Activated naive CD4-positive, alpha-beta T cell treated with anti-CD3 and anti-CD28 coated beads, Interleukin-2, amount 10 ng/mL, durations not matched to agents 7 days and 5 days (primary cell): ENCODE results near the gene POLR1A.

Experiments used
- CTCF ChIA-PET: fragments of 350-600 bp; sonication (Branson Sonifier 250); formaldehyde crosslinking; loops from one replicate; lab custom pipeline; 2021; ENCODE audit warnings: antibody characterized with exemption; lab: Charles Lee
- DNase-seq: peaks from one replicate; pipeline ENCODE4 v3.0.0-alpha.2; 2020
- H3K27ac Mint-ChIP-seq: one replicate; pipeline ENCODE4 v1.8.0; 2021; ENCODE audit warnings: mild to moderate bottlenecking, moderate library complexity, mixed read lengths
- H3K27me3 Mint-ChIP-seq: one replicate; pipeline ENCODE4 v1.8.0; 2021; ENCODE audit warnings: mild to moderate bottlenecking, mixed read lengths
- H3K36me3 Mint-ChIP-seq: one replicate; pipeline ENCODE4 v1.8.0; 2021; ENCODE audit warnings: mixed read lengths
- H3K4me1 Mint-ChIP-seq: one replicate; pipeline ENCODE4 v1.8.0; 2021; ENCODE audit warnings: mixed read lengths
- H3K4me3 Mint-ChIP-seq: one replicate; pipeline ENCODE4 v1.8.0; 2021; ENCODE audit warnings: mild to moderate bottlenecking, moderate library complexity, mixed read lengths
- H3K9me3 Mint-ChIP-seq: one replicate; pipeline ENCODE4 v1.8.0; 2021; ENCODE audit warnings: mixed read lengths

The POLR1A gene

DNA sequence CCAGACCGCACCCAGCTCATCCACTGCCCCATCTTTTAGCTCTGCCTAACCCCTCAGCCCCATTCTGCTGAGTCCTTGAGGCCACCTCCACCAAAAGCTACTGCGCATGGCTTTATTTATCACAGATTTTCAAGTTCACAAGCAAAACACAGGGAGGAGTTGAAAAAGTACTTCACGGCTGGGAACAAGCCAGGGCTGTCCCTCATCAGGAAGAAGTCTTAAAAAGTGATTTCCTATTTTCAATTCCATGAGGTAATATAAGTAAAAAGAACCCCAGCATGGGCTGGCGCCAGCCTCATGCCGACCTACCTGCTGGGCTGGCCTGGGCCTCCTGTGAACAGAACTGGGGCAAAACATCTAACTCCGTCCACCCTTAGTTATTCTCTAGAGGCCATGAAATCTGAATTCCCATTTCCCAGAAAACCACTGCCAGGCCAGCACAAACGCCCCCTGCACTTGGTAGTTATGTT lies 69.0 kb downstream of the POLR1A start:
- Mint-ChIP-seq H3K36me3 (peaks cover 61% of the 10 kb centered on the region), H3K27me3 (no peaks in the 10 kb centered on the region), H3K4me3 (peak overlapping the region; percentile 62), H3K27ac (peak overlapping the region; percentile 99), H3K4me1 (peaks cover 94% of the 10 kb centered on the region), H3K9me3 (no peaks in the 10 kb centered on the region)
- no peak for DNase-seq
- CTCF ChIA-PET = interaction anchor here (0.7 to 10.1 kb wide), 18 partner anchors 9 to 209 kb away, joined by 3 to 124 read pairs (median 6); partner anchors contain the start of gene ST3GAL5

DNA sequence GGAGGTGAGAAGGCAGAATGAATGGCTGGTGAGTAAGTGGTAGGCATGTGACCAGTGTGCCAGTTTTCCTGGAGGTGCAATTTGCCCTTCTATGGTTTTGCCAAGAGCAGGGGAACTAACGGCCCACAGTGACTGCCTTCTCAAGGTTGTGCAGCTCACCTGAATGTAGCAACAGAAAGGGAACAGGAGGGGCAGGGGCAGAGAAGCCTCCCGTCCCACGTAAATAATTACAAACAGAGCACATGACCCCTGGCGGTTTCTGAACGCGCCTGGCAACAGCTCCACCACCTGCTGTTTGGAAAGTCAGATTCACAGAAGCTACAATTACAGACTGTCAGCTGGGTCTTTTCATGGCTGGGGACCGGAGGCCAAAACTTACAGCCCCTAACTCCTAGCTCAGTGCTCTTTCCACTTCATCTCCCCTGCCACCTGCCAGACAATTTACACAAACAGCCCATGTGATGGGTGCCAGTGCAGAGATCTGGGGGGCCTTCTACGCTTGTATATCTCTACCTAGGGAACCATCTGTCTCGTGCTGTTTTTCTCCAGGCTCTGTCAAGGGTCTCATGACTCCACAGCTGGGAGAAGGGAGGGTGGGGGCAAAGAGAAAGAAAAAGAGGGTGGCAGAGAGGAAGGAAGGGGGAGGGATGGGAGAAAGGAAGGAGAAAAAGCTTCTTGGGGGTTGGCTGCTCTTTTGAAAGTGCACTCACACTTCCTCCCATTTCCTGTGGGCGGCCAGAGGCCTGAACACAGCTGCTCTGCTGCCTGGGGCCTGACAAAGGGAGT lies 69.6 kb downstream of the POLR1A start:
- peak overlapping the region; percentile 99 for H3K27ac Mint-ChIP-seq
- peaks cover 88% of the 10 kb centered on the region for H3K4me1 Mint-ChIP-seq
- CTCF ChIA-PET = interaction anchor here (0.8 to 10.1 kb wide), 20 partner anchors 9 to 221 kb away, joined by 3 to 124 read pairs (median 6); partner anchors contain the start of gene ST3GAL5
- DNase-seq = peak; percentile 87
- H3K36me3 Mint-ChIP-seq = peaks cover 59% of the 10 kb centered on the region
- peak overlapping the region; percentile 62 for H3K4me3 Mint-ChIP-seq
- no peaks in the 10 kb centered on the region for H3K27me3 Mint-ChIP-seq
- no peaks in the 10 kb centered on the region for H3K9me3 Mint-ChIP-seq

GRCh38 chr2:86035376-86035882 lies 70.3 kb downstream of the POLR1A start:
- peaks cover 82% of the 10 kb centered on the region for H3K4me1 Mint-ChIP-seq
- H3K9me3 Mint-ChIP-seq = no peaks in the 10 kb centered on the region
- no peaks in the 10 kb centered on the region for H3K27me3 Mint-ChIP-seq
- H3K36me3 Mint-ChIP-seq = peaks cover 58% of the 10 kb centered on the region
- peak overlapping the region; percentile 62 for H3K4me3 Mint-ChIP-seq
- DNase-seq = peak; percentile 34
- H3K27ac Mint-ChIP-seq = peak overlapping the region; percentile 99
- CTCF ChIA-PET = interaction anchor here (0.9 to 10.1 kb wide), 18 partner anchors 8 to 220 kb away, joined by 4 to 124 read pairs (median 6); partner anchors contain the start of gene ST3GAL5

- no peaks in the 10 kb centered on the region for H3K9me3 Mint-ChIP-seq
- no peak for DNase-seq
- H3K27me3 Mint-ChIP-seq = no peaks in the 10 kb centered on the region
- peak overlapping the region; percentile 99 for H3K27ac Mint-ChIP-seq
- H3K4me3 Mint-ChIP-seq = no peak overlapping the region
- H3K36me3 Mint-ChIP-seq = peaks cover 63% of the 10 kb centered on the region
- CTCF ChIA-PET = interaction anchor here (1.7 to 10.1 kb wide), 3 partner anchors 145 to 203 kb away, joined by 5 to 124 read pairs (median 42); partner anchors contain the start of gene ST3GAL5
- peaks cover 68% of the 10 kb centered on the region for H3K4me1 Mint-ChIP-seq
Measured at GRCh38 chr2:86033751-86034692, 71.7 kb downstream of the POLR1A start.

GRCh38 chr2:86032861-86033595 lies 72.7 kb downstream of the POLR1A start:
- Mint-ChIP-seq H3K36me3 (peaks cover 68% of the 10 kb centered on the region), H3K27me3 (no peaks in the 10 kb centered on the region), H3K4me1 (peaks cover 61% of the 10 kb centered on the region), H3K9me3 (no peaks in the 10 kb centered on the region), H3K4me3 (no peak overlapping the region), H3K27ac (peak overlapping the region; percentile 35)
- CTCF ChIA-PET = interaction anchor here (1.7 kb wide), 1 partner anchor 202 kb away, joined by 5 read pairs; no protein-coding TSS in a partner anchor
- DNase-seq = no peak

- DNase-seq = no peak
- CTCF ChIA-PET = no interaction called here
- no peak overlapping the region for H3K4me3 Mint-ChIP-seq
- peak overlapping the region; percentile 71 for H3K27ac Mint-ChIP-seq
- H3K27me3 Mint-ChIP-seq = no peaks in the 10 kb centered on the region
- no peaks in the 10 kb centered on the region for H3K9me3 Mint-ChIP-seq
- H3K4me1 Mint-ChIP-seq = peaks cover 47% of the 10 kb centered on the region
- H3K36me3 Mint-ChIP-seq = peaks cover 74% of the 10 kb centered on the region
Measured at GRCh38 chr2:86031606-86032005, 74.1 kb downstream of the POLR1A start.

DNA sequence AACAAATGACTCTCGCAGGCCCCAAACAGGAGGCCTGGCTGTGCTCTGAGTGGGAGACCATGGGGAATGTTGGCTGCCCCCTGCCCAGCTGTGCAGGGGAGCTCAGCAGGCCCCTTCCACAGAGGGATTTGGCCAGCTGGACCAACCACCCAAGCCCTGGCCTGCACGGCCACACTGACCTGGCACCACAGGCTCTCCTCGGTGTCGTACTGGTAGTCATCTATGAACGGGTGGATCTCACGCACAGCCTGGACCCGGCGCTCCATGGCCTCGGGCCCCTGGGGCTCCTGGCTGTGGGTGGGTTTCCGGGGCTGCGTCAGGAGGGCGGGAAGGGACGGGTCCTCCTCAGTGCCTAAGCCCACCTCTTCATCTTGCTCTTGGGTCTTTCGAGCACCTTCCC lies 74.5 kb downstream of the POLR1A start:
- CTCF ChIA-PET = no interaction called here
- peak overlapping the region; percentile 71 for H3K27ac Mint-ChIP-seq
- peaks cover 77% of the 10 kb centered on the region for H3K36me3 Mint-ChIP-seq
- no peaks in the 10 kb centered on the region for H3K27me3 Mint-ChIP-seq
- no peak for DNase-seq
- H3K4me3 Mint-ChIP-seq = no peak overlapping the region
- no peaks in the 10 kb centered on the region for H3K9me3 Mint-ChIP-seq
- peaks cover 46% of the 10 kb centered on the region for H3K4me1 Mint-ChIP-seq

GRCh38 chr2:86029873-86030272 lies 75.8 kb downstream of the POLR1A start:
- H3K4me1 Mint-ChIP-seq = peaks cover 40% of the 10 kb centered on the region
- H3K4me3 Mint-ChIP-seq = no peak overlapping the region
- peak; percentile 10 for DNase-seq
- H3K27ac Mint-ChIP-seq = no peak overlapping the region
- H3K9me3 Mint-ChIP-seq = no peaks in the 10 kb centered on the region
- H3K36me3 Mint-ChIP-seq = peaks cover 80% of the 10 kb centered on the region
- CTCF ChIA-PET = interaction anchor here (0.6 kb wide), 1 partner anchor 322 kb away, joined by 3 read pairs; no protein-coding TSS in a partner anchor
- no peaks in the 10 kb centered on the region for H3K27me3 Mint-ChIP-seq

GRCh38 chr2:86028766-86029381 lies 76.8 kb downstream of the POLR1A start:
- Mint-ChIP-seq H3K4me1 (peaks cover 30% of the 10 kb centered on the region), H3K36me3 (peaks cover 78% of the 10 kb centered on the region), H3K9me3 (no peaks in the 10 kb centered on the region), H3K27me3 (no peaks in the 10 kb centered on the region), H3K27ac (peak overlapping the region; percentile 69), H3K4me3 (no peak overlapping the region)
- no peak for DNase-seq
- CTCF ChIA-PET = no interaction called here

DNA sequence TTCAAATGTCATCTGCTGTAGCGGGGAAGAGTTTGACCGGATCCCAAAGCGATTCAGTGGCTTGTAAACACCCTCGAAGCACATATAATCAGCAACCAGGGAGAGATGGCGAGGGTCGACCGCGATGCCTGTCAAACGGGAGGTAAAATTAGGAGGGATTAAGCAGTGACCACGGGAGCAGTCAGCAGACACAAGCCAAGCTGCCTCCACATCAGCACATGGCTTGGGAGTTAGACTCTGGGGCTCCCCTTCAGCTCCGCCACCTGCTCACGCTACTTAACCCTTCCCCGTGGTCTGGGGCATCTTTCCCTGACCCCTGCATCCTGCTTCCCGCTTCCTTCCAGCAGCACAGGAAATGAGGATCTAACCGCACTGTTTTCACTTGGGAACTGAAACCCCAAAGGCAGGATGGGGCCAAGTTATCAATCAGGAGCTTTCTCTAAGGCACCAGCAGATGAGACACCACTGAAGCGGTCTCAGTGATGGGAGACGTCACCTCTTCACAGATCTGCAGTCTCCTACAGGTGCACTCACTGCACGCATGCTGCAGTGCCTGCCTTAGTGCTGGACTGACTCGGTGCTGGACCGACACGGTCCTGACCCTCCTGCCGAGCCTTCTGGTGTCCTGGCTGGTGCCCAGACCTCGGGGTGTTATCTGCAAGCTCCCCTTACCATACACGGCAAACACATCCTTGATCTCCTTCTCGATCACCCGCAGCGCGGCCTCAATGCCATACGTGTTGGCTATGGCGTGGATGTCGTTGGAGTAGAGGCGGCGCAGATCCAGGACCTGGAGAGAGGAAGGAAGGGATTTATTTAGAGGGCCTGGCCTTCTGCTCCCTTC lies 77.5 kb downstream of the POLR1A start:
- H3K4me1 Mint-ChIP-seq = peaks cover 24% of the 10 kb centered on the region
- no peaks in the 10 kb centered on the region for H3K27me3 Mint-ChIP-seq
- no peak overlapping the region for H3K4me3 Mint-ChIP-seq
- H3K9me3 Mint-ChIP-seq = no peaks in the 10 kb centered on the region
- peaks cover 73% of the 10 kb centered on the region for H3K36me3 Mint-ChIP-seq
- CTCF ChIA-PET = interaction anchor here (0.6 to 1.0 kb wide), 3 partner anchors 8 to 202 kb away, joined by 3 to 4 read pairs (median 3); no protein-coding TSS in a partner anchor
- peak overlapping the region; percentile 69 for H3K27ac Mint-ChIP-seq
- DNase-seq = peak; percentile 16

DNA sequence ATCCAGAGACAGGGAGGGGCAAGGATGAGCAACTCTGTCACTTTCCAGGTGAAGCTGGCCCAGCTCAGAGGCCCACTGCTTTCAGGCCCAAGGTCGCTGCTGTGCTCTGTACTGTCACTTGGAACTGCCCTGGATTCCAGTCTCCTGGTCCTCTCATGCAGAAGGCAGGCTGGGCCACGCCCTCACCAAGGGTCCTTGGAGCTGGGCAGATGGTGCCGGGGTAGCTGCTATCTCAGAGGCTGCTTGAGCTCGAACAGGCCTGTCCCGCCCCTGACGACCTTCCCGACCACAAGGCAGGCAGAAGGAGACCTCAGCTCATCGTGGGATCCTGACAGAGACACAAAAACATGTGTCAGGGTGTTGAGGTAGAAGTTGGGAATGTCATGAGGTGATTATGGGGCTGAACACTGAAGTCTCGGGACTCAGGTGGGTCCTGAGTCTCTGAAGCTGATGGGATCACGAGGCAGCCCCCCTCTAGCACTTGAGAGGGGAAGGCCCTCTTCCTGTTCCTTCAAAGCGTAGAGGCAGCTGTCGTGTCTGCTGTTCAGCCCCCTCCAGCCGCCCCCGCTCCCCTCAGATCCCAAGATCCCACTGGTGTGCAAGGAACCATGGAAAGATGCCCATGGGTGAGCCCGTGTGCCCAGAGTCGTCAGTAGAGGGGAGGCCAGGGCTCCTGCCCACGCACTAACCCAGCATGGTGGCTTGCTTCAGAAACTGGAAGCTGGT lies 78.3 kb downstream of the POLR1A start:
- peak; percentile 12 for DNase-seq
- no peak overlapping the region for H3K4me3 Mint-ChIP-seq
- CTCF ChIA-PET = interaction anchor here (0.6 to 1.0 kb wide), 3 partner anchors 9 to 201 kb away, joined by 3 to 4 read pairs (median 3); no protein-coding TSS in a partner anchor
- H3K9me3 Mint-ChIP-seq = no peaks in the 10 kb centered on the region
- no peaks in the 10 kb centered on the region for H3K27me3 Mint-ChIP-seq
- H3K27ac Mint-ChIP-seq = peak overlapping the region; percentile 49
- peaks cover 66% of the 10 kb centered on the region for H3K36me3 Mint-ChIP-seq
- peaks cover 17% of the 10 kb centered on the region for H3K4me1 Mint-ChIP-seq
